HCT116 (cell line): ENCODE results near the gene ARHGEF10L. TPM values are rescaled to one million over a fixed set of nuclear protein-coding genes. Genes with fewer than 3 reads are reported as not detected.

ENCODE experiments used
- ATAC-seq: fragments of 200-7000 bp; cut with Tn5 transposase; 2 replicates; pipeline ENCODE4 v1.9.1; 2020; ENCODE audit warnings: mild to moderate bottlenecking, moderate library complexity
- BruUV-seq: library from RNA; stranded (reverse); fragments of 400-500 nt; replicated peaks from 2 replicates; lab custom pipeline; 2021; lab: Mats Ljungman, UMichigan
- CTCF ChIA-PET: fragments of 300-600 bp; sonication (Branson Sonifier 250); formaldehyde crosslinking; loops from one replicate; lab custom pipeline; 2021; ENCODE audit warnings: antibody characterized with exemption; lab: Charles Lee
- POLR2A ChIA-PET: fragments of 300-600, 350-600 bp; sonication (Branson Sonifier 250); formaldehyde crosslinking; loops from one replicate; lab custom pipeline; 2021; ENCODE audit warnings: antibody characterized with exemption; lab: Charles Lee
- RAD21 ChIA-PET, 2 experiments: fragments of 300-600 bp; sonication (Branson Sonifier 250); formaldehyde crosslinking; loops; one replicate each; lab custom pipeline; 2023; ENCODE audit warnings: low total read pairs in 2 of 2; ENCODE audit not compliant: uncharacterized antibody in 2 of 2, unreplicated experiment in 2 of 2, low non-redundant PET in 1 of 2; lab: Charles Lee
- DNase-seq: peaks from one replicate; pipeline ENCODE4 v3.0.0-alpha.2; 2010; ENCODE audit warnings: low read depth, low spot score
- H2AFZ ChIP-seq: fragments of 200-600 bp; shearing (Covaris generic), sonication (generic); 2 replicates; pipeline ENCODE4 v1.6.1; 2017; ENCODE audit warnings: low read depth, mixed run types, mixed read lengths, antibody characterized with exemption, low read length; ENCODE audit not compliant: poor library complexity, severe bottlenecking
- H3K27ac ChIP-seq: 2 replicates; pipeline ENCODE4 v1.5.1; 2012; ENCODE audit warnings: low read depth, low read length
- H3K27me3 ChIP-seq: fragments of 200-600 bp; sonication (generic); 2 replicates; pipeline ENCODE4 v1.6.1; 2016; ENCODE audit warnings: mixed run types, low read length, mixed read lengths; ENCODE audit not compliant: insufficient read depth
- H3K36me3 ChIP-seq, 2 experiments: fragments of 200-500 bp in 1 of 2; fragments of 200-600 bp in 1 of 2; sonication (Bioruptor generic) in 1 of 2; sonication (generic) in 1 of 2; 2 replicates each; pipeline versions ENCODE4 v1.5.1 to v1.6.1; 2014 to 2016; ENCODE audit warnings: low read length in 2 of 2, inconsistent platforms in 1 of 2, mixed read lengths in 1 of 2, mixed run types in 1 of 2; ENCODE audit not compliant: insufficient read depth in 2 of 2, control insufficient read depth in 1 of 2
- H3K4me1 ChIP-seq, 2 experiments: fragments of 200-600 bp in 1 of 2; sonication (generic) in 1 of 2; 2 replicates each; pipeline versions ENCODE4 v1.5.1 to v1.6.1; 2012 to 2017; ENCODE audit warnings: low read length in 2 of 2, inconsistent platforms in 1 of 2, mild to moderate bottlenecking in 1 of 2, mixed read lengths in 1 of 2, mixed run types in 1 of 2, moderate library complexity in 1 of 2; ENCODE audit not compliant: insufficient read depth in 2 of 2, control insufficient read depth in 1 of 2
- H3K4me2 ChIP-seq: fragments of 200-600 bp; sonication (generic); 2 replicates; pipeline ENCODE4 v1.6.1; 2017; ENCODE audit warnings: mixed run types, low read length, mixed read lengths
- H3K4me3 ChIP-seq, 2 experiments: fragments of 200-600 bp in 1 of 2; sonication (generic) in 1 of 2; replicated peaks in 1 of 2; 2 replicates each; pipeline ENCODE4 v1.5.1; 2011 to 2016; ENCODE audit warnings: low read length in 2 of 2, control low read depth in 1 of 2, low read depth in 1 of 2, mild to moderate bottlenecking in 1 of 2, mixed read lengths in 1 of 2, mixed run types in 1 of 2
- H3K79me2 ChIP-seq: fragments of 200-600 bp; sonication (generic); 2 replicates; pipeline ENCODE4 v1.6.1; 2017; ENCODE audit warnings: mild to moderate bottlenecking, mixed run types, low read length, moderate library complexity, mixed read lengths; ENCODE audit not compliant: insufficient read depth
- H3K9ac ChIP-seq: fragments of 200-600 bp; sonication (generic); 2 replicates; pipeline ENCODE4 v1.6.1; 2016; ENCODE audit warnings: low read length, mixed read lengths
- H3K9me2 ChIP-seq: fragments of 200-600 bp; sonication (generic), shearing (Covaris generic); 2 replicates; pipeline ENCODE4 v1.6.1; 2017; ENCODE audit warnings: mixed run types, mild to moderate bottlenecking, moderate library complexity; ENCODE audit not compliant: insufficient read depth
- H3K9me3 ChIP-seq, 2 experiments: fragments of 200-500 bp in 1 of 2; fragments of 200-600 bp in 1 of 2; sonication (Bioruptor generic) in 1 of 2; sonication (generic) in 1 of 2; 2 replicates each; pipeline ENCODE4 v1.6.1; 2014 to 2017; ENCODE audit warnings: low read length in 2 of 2, mixed read lengths in 2 of 2, inconsistent platforms in 1 of 2, low read depth in 1 of 2, mild to moderate bottlenecking in 1 of 2, mixed run types in 1 of 2, moderate library complexity in 1 of 2; ENCODE audit not compliant: control insufficient read depth in 1 of 2, insufficient read depth in 1 of 2
- H4K20me1 ChIP-seq: fragments of 200-600 bp; sonication (generic), shearing (Covaris generic); 2 replicates; pipeline ENCODE4 v1.6.1; 2017; ENCODE audit warnings: mixed run types, mild to moderate bottlenecking, moderate library complexity; ENCODE audit not compliant: insufficient read depth
- CBX3 ChIP-seq: IDR thresholded peaks from 2 replicates; pipeline ENCODE4 v1.6.1; 2012; ENCODE audit warnings: low read depth
- CEBPB ChIP-seq: IDR thresholded peaks from 2 replicates; pipeline ENCODE4 v1.6.1; 2012; ENCODE audit warnings: low read depth
- EGR1 ChIP-seq: IDR thresholded peaks from 2 replicates; pipeline ENCODE4 v1.6.1; 2012; ENCODE audit warnings: low read depth
- EZH2 ChIP-seq: fragments of 200-600 bp; sonication (generic); IDR thresholded peaks from 2 replicates; pipeline ENCODE4 v1.6.1; 2017; ENCODE audit warnings: antibody characterized with exemption, mixed run types
- EZH2phosphoT487 ChIP-seq: fragments of 200-600 bp; IDR thresholded peaks from 2 replicates; pipeline ENCODE4 v1.6.1; 2018; ENCODE audit warnings: antibody characterized with exemption, borderline replicate concordance
- JUND ChIP-seq: IDR thresholded peaks from 2 replicates; pipeline ENCODE4 v1.6.1; 2012
- POLR2A ChIP-seq: IDR thresholded peaks from 2 replicates; pipeline ENCODE4 v1.7.0; 2011; ENCODE audit warnings: borderline replicate concordance; ENCODE audit not compliant: insufficient read depth, insufficient read length; ENCODE audit errors: extremely low read depth
- POLR2AphosphoS5 ChIP-seq: IDR thresholded peaks from 2 replicates; pipeline ENCODE4 v1.6.1; 2011; ENCODE audit warnings: mild to moderate bottlenecking, low read depth, low read length, moderate library complexity
- SIN3A ChIP-seq: IDR thresholded peaks from 2 replicates; pipeline ENCODE4 v1.6.1; 2012; ENCODE audit warnings: low read depth
- SP1 ChIP-seq: IDR thresholded peaks from 2 replicates; pipeline ENCODE4 v1.6.1; 2012; ENCODE audit warnings: low read depth
- YY1 ChIP-seq: IDR thresholded peaks from 2 replicates; pipeline ENCODE4 v1.6.1; 2011; ENCODE audit warnings: low read length, low read depth, moderate library complexity, mild to moderate bottlenecking; ENCODE audit not compliant: insufficient replicate concordance; ENCODE audit errors: extremely low read depth
- ZNF274 ChIP-seq: fragments of 200-500 bp; sonication (Bioruptor generic); IDR thresholded peaks from 2 replicates; pipeline ENCODE4 v1.6.1; 2014; ENCODE audit warnings: mild to moderate bottlenecking, low read depth, low read length, inconsistent platforms
- intact Hi-C: fragments of 100-400 bp; cut with micrococcal nuclease; formaldehyde crosslinking; loops from 2 replicates; pipeline ENCODE4 v1.10.0; 2022
- total RNA-seq: library from RNA; stranded (reverse); gene quantifications from one replicate; pipeline ENCODE4 v1.2.1, GENCODE V29; 2021; ENCODE audit not compliant: unreplicated experiment
- TF ChIP-seq, protein P1 (sequence below): IDR thresholded peaks from 2 replicates; pipeline ENCODE4 v1.6.1; 2012; ENCODE audit warnings: low read depth
- TF ChIP-seq, protein P2 (sequence below), 3 experiments: fragments of 200-600 bp in 1 of 3; sonication (generic) in 1 of 3; IDR thresholded peaks in 2 of 3; conservative IDR thresholded peaks in 1 of 3; 2 replicates each; pipeline ENCODE4 v1.5.1; 2012 to 2017; ENCODE audit warnings: low read depth in 2 of 3, low read length in 2 of 3, antibody characterized with exemption in 1 of 3, borderline replicate concordance in 1 of 3, control low read depth in 1 of 3, mild to moderate bottlenecking in 1 of 3, mixed read lengths in 1 of 3, mixed run types in 1 of 3, moderate library complexity in 1 of 3; ENCODE audit not compliant: insufficient read depth in 1 of 3

The ARHGEF10L gene
- total RNA-seq, 1 experiment from 2014 or later: 14.7 TPM

DNA sequence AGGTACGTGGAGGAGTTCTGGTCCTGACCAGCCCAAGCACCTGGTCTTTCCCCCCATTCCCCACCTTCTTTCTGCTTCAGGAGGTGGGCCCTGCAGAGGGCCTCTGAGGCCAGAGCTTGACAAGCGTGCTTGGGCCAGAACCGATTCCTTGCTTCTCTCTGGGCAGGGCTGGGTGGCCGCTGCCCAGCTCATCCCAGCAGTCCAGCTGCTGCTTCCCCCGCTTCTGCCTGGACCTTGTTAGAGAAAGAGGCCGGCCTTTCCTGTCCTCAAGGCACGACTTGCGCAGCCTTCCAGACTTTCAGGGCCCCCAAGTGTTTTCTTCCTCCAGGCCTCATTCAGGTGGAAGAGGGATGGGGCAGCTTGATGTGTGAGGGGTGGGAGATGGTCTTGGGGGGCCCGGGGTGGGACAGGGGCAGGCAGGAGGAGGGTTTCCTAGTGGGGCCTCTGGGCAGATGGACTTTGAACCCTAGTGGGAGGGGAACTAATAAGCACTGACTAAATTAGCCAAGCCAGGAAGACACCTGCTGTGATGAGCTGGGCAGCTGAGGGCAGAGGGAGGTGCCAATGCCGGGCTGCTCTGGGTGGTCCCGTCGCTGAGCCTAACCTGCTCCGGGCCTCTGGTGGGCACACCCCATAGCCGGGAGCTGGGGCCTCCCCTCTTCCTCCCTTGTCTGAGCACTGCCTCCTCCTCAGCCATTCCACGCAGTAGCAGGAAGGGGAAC lies 36.5 kb downstream of the ARHGEF10L start:
- CTCF ChIA-PET: interaction anchor here (0.6 to 4.6 kb wide), 5 partner anchors 12 to 72 kb away, joined by 3 to 38 read pairs (median 4); no protein-coding TSS in a partner anchor
- H3K4me1 ChIP-seq: peaks cover 52 to 76% of the 10 kb centered on the region in 2 experiments
- intact Hi-C loops: no loop called here
- H4K20me1 ChIP-seq: no peaks in the 10 kb centered on the region
- peaks cover 7% of the 10 kb centered on the region; the same call in 1 of the 2 replicates for H3K79me2 ChIP-seq
- peak overlapping the region; percentile 56; the same call in 1 of the 2 replicates for H3K27ac ChIP-seq
- 0 out of 4 replicates have a peak overlapping the region, but pooled peaks of 1 of the 2 experiments have one; percentile 18 for H3K4me3 ChIP-seq
- ATAC-seq: peak; percentile 21
- no peaks in the 10 kb centered on the region for H3K9me2 ChIP-seq
- no peaks in the 10 kb centered on the region for H3K27me3 ChIP-seq
- DNase-seq: no peak
- no peak overlapping the region for H2AFZ ChIP-seq
- peak overlapping the region; percentile 63 for H3K4me2 ChIP-seq
- POLR2A ChIA-PET: no interaction called here
- no peaks in the 10 kb centered on the region for H3K36me3 ChIP-seq
- H3K9me3 ChIP-seq: no peaks in the 10 kb centered on the region
- 0 out of 2 replicates have a peak overlapping the region, but pooled peaks have one; percentile 22 for H3K9ac ChIP-seq
- no TSS peak for BruUV-seq
- TF ChIP-seq CBX3 (no peak), POLR2AphosphoS5 (peak; percentile 14; the same call in 1 of the 2 replicates)
- RAD21 ChIA-PET: interaction anchor here in 1 of 2 experiments (2.0 kb wide), 1 partner anchor 31 kb away, joined by 8 read pairs; no protein-coding TSS in a partner anchor

DNA sequence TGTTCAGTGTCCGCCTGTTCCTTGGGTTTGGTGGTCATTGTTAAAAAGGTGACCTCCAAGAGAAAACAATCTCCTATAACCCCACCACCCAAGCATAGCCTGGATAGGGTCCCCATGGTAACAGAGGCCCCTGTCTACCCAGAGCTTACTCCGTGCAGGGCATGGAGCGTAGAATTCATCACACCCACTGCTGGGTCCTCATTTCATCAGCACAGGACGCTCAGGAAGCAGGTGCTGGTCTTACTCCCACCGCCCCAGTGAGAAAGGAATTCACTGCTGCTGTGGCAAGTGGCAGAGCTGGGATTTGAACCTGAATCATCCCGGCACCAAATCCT lies 37.0 kb downstream of the ARHGEF10L start:
- Histone ChIP-seq H3K79me2 (peaks cover 5% of the 10 kb centered on the region; the same call in 1 of the 2 replicates), H3K4me1 (peaks cover 48 to 73% of the 10 kb centered on the region in 2 experiments), H3K36me3 (no peaks in the 10 kb centered on the region), H3K9me3 (no peaks in the 10 kb centered on the region), H3K4me2 (peak overlapping the region; percentile 63), H3K27me3 (no peaks in the 10 kb centered on the region), H4K20me1 (no peaks in the 10 kb centered on the region), H3K4me3 (0 out of 4 replicates have a peak overlapping the region, but pooled peaks of 1 of the 2 experiments have one; percentile 18), H2AFZ (no peak overlapping the region), H3K9ac (0 out of 2 replicates have a peak overlapping the region, but pooled peaks have one; percentile 22), H3K27ac (peak overlapping the region; percentile 56; the same call in 1 of the 2 replicates), H3K9me2 (no peaks in the 10 kb centered on the region)
- ChIA-PET POLR2A (no interaction called here), RAD21 (no interaction called here), CTCF (interaction anchor here (0.9 kb wide), 1 partner anchor 30 kb away, joined by 4 read pairs; no protein-coding TSS in a partner anchor)
- no peak for ATAC-seq
- intact Hi-C loops: no loop called here
- DNase-seq: no peak
- BruUV-seq: no TSS peak
- TF ChIP-seq EGR1 (no peak), ZNF274 (no peak), CBX3 (no peak), YY1 (no peak), SIN3A (no peak), POLR2AphosphoS5 (no peak), EZH2 (no peak), SP1 (no peak), JUND (no peak), POLR2A (no peak), EZH2phosphoT487 (no peak), CEBPB (no peak)
- TF ChIP-seq, protein P1, sequence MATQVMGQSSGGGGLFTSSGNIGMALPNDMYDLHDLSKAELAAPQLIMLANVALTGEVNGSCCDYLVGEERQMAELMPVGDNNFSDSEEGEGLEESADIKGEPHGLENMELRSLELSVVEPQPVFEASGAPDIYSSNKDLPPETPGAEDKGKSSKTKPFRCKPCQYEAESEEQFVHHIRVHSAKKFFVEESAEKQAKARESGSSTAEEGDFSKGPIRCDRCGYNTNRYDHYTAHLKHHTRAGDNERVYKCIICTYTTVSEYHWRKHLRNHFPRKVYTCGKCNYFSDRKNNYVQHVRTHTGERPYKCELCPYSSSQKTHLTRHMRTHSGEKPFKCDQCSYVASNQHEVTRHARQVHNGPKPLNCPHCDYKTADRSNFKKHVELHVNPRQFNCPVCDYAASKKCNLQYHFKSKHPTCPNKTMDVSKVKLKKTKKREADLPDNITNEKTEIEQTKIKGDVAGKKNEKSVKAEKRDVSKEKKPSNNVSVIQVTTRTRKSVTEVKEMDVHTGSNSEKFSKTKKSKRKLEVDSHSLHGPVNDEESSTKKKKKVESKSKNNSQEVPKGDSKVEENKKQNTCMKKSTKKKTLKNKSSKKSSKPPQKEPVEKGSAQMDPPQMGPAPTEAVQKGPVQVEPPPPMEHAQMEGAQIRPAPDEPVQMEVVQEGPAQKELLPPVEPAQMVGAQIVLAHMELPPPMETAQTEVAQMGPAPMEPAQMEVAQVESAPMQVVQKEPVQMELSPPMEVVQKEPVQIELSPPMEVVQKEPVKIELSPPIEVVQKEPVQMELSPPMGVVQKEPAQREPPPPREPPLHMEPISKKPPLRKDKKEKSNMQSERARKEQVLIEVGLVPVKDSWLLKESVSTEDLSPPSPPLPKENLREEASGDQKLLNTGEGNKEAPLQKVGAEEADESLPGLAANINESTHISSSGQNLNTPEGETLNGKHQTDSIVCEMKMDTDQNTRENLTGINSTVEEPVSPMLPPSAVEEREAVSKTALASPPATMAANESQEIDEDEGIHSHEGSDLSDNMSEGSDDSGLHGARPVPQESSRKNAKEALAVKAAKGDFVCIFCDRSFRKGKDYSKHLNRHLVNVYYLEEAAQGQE: no peak
- TF ChIP-seq, protein P2, sequence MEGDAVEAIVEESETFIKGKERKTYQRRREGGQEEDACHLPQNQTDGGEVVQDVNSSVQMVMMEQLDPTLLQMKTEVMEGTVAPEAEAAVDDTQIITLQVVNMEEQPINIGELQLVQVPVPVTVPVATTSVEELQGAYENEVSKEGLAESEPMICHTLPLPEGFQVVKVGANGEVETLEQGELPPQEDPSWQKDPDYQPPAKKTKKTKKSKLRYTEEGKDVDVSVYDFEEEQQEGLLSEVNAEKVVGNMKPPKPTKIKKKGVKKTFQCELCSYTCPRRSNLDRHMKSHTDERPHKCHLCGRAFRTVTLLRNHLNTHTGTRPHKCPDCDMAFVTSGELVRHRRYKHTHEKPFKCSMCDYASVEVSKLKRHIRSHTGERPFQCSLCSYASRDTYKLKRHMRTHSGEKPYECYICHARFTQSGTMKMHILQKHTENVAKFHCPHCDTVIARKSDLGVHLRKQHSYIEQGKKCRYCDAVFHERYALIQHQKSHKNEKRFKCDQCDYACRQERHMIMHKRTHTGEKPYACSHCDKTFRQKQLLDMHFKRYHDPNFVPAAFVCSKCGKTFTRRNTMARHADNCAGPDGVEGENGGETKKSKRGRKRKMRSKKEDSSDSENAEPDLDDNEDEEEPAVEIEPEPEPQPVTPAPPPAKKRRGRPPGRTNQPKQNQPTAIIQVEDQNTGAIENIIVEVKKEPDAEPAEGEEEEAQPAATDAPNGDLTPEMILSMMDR (IDR thresholded peaks at IDR 0.05 in 2 of 3, conservative IDR thresholded peaks at IDR 0.05 in 1 of 3; ENCODE audit: borderline replicate concordance in 1 of 3, insufficient read depth in 1 of 3, low read depth in 2 of 3, low read length in 2 of 3): no peak
